Activated B cell treated with CpG ODN at 0.5 μM for 24 hours (primary cell): Measurements from ENCODE around the gene CREBZF. TPM values are rescaled to one million over a fixed set of nuclear protein-coding genes. Genes with fewer than 3 reads are reported as not detected.
A peak's percentile ranks its signal among the peaks of the same experiment; 100 is the strongest.
"Not testable (repeated sequence)": the region's sequence is repeated elsewhere in the genome, so short reads cannot be mapped to it uniquely, and the experiment has no call there.

ENCODE experiments used
- ATAC-seq: fragments of 200-7000 bp; cut with Tn5 transposase; one replicate; pipeline ENCODE4 v1.10.0; 2021; ENCODE audit warnings: low read depth, mild to moderate bottlenecking, moderate library complexity
- CTCF ChIA-PET: fragments of 350-600 bp; sonication (Branson Sonifier 250); formaldehyde crosslinking; loops from one replicate; lab custom pipeline; 2021; ENCODE audit warnings: antibody characterized with exemption; lab: Charles Lee
- POLR2A ChIA-PET: fragments of 350-600 bp; sonication (Branson Sonifier 250); formaldehyde crosslinking; loops from one replicate; lab custom pipeline; 2021; ENCODE audit warnings: antibody characterized with exemption; lab: Charles Lee
- DNase-seq: peaks from one replicate; pipeline ENCODE4 v3.0.0; 2022
- H3K27ac Mint-ChIP-seq: one replicate; pipeline ENCODE4 v1.8.0; 2020; ENCODE audit warnings: mixed read lengths
- H3K27me3 Mint-ChIP-seq: one replicate; pipeline ENCODE4 v1.8.0; 2021; ENCODE audit warnings: mixed read lengths
- H3K36me3 Mint-ChIP-seq: one replicate; pipeline ENCODE4 v1.8.0; 2021; ENCODE audit warnings: low read depth, mixed read lengths
- H3K4me1 Mint-ChIP-seq: one replicate; pipeline ENCODE4 v1.8.0; 2021; ENCODE audit warnings: mixed read lengths
- H3K4me3 Mint-ChIP-seq: one replicate; pipeline ENCODE4 v1.8.0; 2020; ENCODE audit warnings: mild to moderate bottlenecking, mixed read lengths
- H3K9me3 Mint-ChIP-seq: one replicate; pipeline ENCODE4 v1.8.0; 2020; ENCODE audit warnings: mixed read lengths
- intact Hi-C: fragments of 100-400 bp; cut with micrococcal nuclease; formaldehyde crosslinking; loops from one replicate; pipeline ENCODE4 v1.15.1; 2024
- total RNA-seq: library from RNA; stranded (reverse); gene quantifications from 2 replicates; pipeline ENCODE4 v1.2.3, GENCODE V29; 2022
- TF ChIP-seq, protein P1 (sequence below): fragments of 200-600 bp; IDR thresholded peaks from one replicate; pipeline ENCODE4 v1.8.0; 2022; ENCODE audit warnings: antibody characterized with exemption, mild to moderate bottlenecking

CREBZF gene
- total RNA-seq, 1 donor from 2014 or later = 60.3 TPM

DNA sequence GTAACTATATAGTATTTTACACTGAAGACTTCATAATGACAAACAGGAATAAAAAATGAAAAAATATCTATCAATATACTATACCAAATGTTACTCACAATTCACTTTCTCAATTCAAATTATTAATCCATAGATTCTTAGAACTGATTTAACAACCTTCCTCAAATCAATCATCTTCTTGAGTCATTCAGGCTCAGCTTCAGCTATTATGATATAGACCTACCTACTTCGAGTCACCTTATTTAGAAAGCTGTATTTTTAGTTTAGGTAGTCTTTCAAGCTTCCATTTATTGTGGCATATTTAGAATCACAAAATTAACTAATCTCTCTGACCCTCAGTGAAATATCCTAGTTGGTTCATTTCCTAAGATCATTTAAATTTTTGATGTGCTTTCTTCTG lies 8.2 kb downstream of the CREBZF start:
- ChIA-PET CTCF (no interaction called here), POLR2A (interaction anchor here (0.9 to 1.4 kb wide), 2 partner anchors 8 to 9 kb away, joined by 4 to 6 read pairs; partner anchors contain the start of genes CREBZF and TMEM126A)
- intact Hi-C loops = loop anchor here (1.0 kb wide), 1 partner anchor 8 kb away; no protein-coding TSS in a partner anchor
- Mint-ChIP-seq H3K4me1 (peaks cover 23% of the 10 kb centered on the region), H3K4me3 (no peak overlapping the region), H3K27me3 (no peaks in the 10 kb centered on the region), H3K27ac (no peak overlapping the region), H3K36me3 (peaks cover 76% of the 10 kb centered on the region), H3K9me3 (no peaks in the 10 kb centered on the region)
- DNase-seq = no peak
- TF ChIP-seq, protein P1, sequence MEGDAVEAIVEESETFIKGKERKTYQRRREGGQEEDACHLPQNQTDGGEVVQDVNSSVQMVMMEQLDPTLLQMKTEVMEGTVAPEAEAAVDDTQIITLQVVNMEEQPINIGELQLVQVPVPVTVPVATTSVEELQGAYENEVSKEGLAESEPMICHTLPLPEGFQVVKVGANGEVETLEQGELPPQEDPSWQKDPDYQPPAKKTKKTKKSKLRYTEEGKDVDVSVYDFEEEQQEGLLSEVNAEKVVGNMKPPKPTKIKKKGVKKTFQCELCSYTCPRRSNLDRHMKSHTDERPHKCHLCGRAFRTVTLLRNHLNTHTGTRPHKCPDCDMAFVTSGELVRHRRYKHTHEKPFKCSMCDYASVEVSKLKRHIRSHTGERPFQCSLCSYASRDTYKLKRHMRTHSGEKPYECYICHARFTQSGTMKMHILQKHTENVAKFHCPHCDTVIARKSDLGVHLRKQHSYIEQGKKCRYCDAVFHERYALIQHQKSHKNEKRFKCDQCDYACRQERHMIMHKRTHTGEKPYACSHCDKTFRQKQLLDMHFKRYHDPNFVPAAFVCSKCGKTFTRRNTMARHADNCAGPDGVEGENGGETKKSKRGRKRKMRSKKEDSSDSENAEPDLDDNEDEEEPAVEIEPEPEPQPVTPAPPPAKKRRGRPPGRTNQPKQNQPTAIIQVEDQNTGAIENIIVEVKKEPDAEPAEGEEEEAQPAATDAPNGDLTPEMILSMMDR = no peak
- no peak for ATAC-seq

DNA sequence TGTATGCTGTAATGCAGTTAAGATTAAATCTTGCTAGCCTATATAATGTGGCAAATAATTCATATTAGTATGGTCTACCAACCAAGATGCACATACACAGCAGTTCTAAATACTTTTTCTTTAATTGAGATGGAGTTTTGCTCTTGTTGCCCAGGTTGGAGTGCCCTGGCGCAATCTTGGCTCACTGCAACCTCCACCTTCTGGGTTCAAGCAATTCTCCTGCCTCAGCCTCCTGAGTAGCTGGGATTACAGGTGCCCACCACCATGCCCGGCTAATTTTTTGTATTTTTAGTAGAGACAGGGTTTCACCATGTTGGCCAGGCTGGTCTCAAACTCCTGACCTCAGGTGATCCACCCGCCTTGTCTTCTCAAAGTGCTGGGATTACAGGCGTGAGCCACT lies 10.6 kb downstream of the CREBZF start:
- H3K27ac Mint-ChIP-seq, CTCF ChIA-PET, H3K9me3 Mint-ChIP-seq, ATAC-seq, H3K4me1 Mint-ChIP-seq, DNase-seq, H3K4me3 Mint-ChIP-seq, H3K27me3 Mint-ChIP-seq, intact Hi-C loops: not testable (repeated sequence)
- peaks cover 62% of the 10 kb centered on the region for H3K36me3 Mint-ChIP-seq
- POLR2A ChIA-PET = interaction anchor here (2.6 kb wide), 1 partner anchor 10 kb away, joined by 13 read pairs; the partner anchor contains the start of gene CREBZF

DNA sequence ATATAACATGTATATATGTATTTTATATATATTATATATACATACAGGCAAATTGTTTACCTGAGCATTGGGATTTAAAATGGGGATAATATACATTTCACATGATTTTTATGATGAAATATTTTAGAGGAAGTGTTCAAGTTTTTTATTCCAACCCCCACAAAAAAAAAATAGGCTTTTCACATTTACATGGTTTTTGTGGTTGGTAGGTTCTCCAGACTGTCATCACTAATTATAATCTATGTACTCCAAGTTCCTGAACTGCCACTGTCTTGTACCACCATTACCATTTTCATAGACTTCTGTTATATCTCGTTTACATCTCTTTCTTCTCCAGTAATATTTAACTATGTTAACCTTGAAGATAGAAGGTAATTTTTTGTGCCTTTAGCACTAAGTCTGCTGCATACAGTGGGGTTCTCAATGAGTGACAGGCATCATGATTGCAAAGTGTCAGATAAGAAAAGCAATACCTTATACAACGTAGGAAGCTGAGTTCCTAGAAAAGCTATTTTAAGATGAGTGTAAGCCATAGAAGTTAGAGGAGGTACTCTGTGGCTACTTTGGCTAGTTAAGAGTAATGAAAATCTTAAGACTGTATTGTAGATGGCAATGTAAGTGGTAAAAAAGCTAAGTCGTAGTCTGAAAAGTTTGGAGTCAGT lies 12.0 kb downstream of the CREBZF start:
- intact Hi-C loops = no loop called here
- H3K4me3 Mint-ChIP-seq = no peak overlapping the region
- H3K27ac Mint-ChIP-seq = no peak overlapping the region
- ATAC-seq (no peak), DNase-seq (no peak)
- peaks cover 53% of the 10 kb centered on the region for H3K36me3 Mint-ChIP-seq
- no peaks in the 10 kb centered on the region for H3K9me3 Mint-ChIP-seq
- no peaks in the 10 kb centered on the region for H3K27me3 Mint-ChIP-seq
- POLR2A ChIA-PET = interaction anchor here (2.6 kb wide), 1 partner anchor 12 kb away, joined by 13 read pairs; the partner anchor contains the start of gene CREBZF
- peaks cover 12% of the 10 kb centered on the region for H3K4me1 Mint-ChIP-seq
- CTCF ChIA-PET = no interaction called here
- TF ChIP-seq, protein P1 = no peak

DNA sequence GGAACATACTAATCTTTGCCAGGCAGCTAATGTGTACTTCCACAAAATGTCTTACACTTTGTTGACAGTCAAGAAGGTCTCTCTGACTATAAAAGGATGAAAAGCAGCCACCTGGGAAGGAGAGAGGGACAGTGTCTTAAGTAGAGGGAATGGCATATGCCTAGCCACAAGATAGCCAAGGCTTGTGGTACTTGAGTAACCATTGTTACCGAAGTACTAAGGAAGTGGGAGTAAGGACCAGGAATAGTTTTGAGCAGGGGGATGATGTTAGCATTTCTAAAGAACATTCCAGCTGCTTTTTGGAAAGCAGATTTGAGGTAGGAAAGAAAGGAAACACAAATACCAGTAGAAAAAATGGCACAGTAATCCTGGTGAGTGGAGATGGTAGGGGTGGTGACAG lies 13.8 kb downstream of the CREBZF start:
- Mint-ChIP-seq H3K9me3 (no peaks in the 10 kb centered on the region), H3K27ac (no peak overlapping the region), H3K36me3 (peaks cover 41% of the 10 kb centered on the region), H3K4me1 (peaks cover 22% of the 10 kb centered on the region), H3K27me3 (no peaks in the 10 kb centered on the region), H3K4me3 (no peak overlapping the region)
- ChIA-PET CTCF (no interaction called here), POLR2A (interaction anchor here (0.6 kb wide), 1 partner anchor 655 kb away, joined by 4 read pairs; no protein-coding TSS in a partner anchor)
- intact Hi-C loops = no loop called here
- ATAC-seq = no peak
- TF ChIP-seq, protein P1 = no peak
- DNase-seq = no peak

DNA sequence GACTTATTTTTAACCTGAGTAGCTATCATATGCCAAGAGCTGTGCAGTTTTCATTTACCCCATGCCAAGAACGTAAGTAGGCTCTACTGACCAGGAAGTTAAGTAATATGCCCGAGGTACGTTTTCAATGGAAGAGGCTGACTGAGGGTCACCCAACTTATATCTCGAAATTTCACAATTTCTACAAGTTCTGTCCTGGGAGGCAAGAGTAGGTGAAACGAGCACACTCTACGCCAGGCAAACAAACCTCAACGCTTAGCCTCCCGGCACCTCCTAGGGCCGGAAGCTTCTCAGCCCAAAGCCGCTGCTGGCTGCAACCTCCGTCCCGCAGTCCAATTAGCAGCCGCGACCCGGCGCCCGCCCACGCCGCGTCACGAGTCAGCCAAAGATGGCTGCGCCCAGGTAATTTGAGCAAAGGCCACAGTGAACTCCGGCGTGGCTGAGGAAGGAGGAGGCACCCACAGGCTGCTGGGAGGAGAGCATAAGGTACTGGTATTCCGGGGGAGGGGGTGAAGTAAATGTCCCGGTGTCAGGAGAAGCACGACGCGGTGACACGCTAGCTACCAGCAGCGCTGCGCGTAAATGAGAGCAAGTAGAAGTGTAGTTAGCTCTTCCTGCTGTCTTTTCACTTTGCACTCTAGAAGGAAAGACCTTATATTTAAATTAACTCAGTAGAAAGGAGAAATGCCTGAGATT lies 17.2 kb downstream of the CREBZF start, which contains the start of gene TMEM126A:
Gene TMEM126A (plus strand): TSS at position 364 of the 696 bp plus-strand sequence. CDS start 2,289 bp downstream, outside the sequence.
- TF ChIP-seq, protein P1 = no peak
- DNase-seq (peak; percentile 77), ATAC-seq (peak; percentile 99)
- H3K4me1 Mint-ChIP-seq = peaks cover 22% of the 10 kb centered on the region
- CTCF ChIA-PET = interaction anchor here (0.9 to 3.9 kb wide), 4 partner anchors 20 to 867 kb away, joined by 3 to 16 read pairs (median 3); partner anchors contain the start of genes CCDC83, DLG2 and TMEM126B
- POLR2A ChIA-PET = interaction anchor here (0.5 to 5.7 kb wide), 15 partner anchors 9 to 598 kb away, joined by 3 to 102 read pairs (median 5); partner anchors contain the start of genes CCDC83, CREBZF, DLG2 and TMEM126B
- intact Hi-C loops = loop anchor here (1.0 kb wide), 4 partner anchors 9 to 655 kb away; partner anchors contain the start of genes HIKESHI and TMEM126B
- H3K4me3 Mint-ChIP-seq = peak within 1 kb of the TSS; percentile 98
- H3K9me3 Mint-ChIP-seq = no peaks in the 10 kb centered on the region
- peak within 1 kb of the TSS; percentile 91 for H3K27ac Mint-ChIP-seq
- peaks cover 20% of the 10 kb centered on the region for H3K36me3 Mint-ChIP-seq
- peaks cover 10% of the 10 kb centered on the region for H3K27me3 Mint-ChIP-seq
